Measurements from ENCODE around the gene RGS8.

- TF ChIP-seq CTCF (conservative IDR thresholded peaks at IDR 0.05): no peak
- no peak for TF ChIP-seq ZFX (IDR thresholded peaks at IDR 0.05)
Observed at GRCh38 chr1:182666706-182667105, 17.7 kb downstream of the RGS8 start.
